WTC11 (cell line): Measurements from ENCODE around the gene TM9SF3. TPM values are rescaled to one million over a fixed set of nuclear protein-coding genes. Genes with fewer than 3 reads are reported as not detected.

Experiments used
- ATAC-seq: fragments of 200-7000 bp; cut with Tn5 transposase; 2 replicates; pipeline ENCODE4 v1.10.0; 2021; ENCODE audit warnings: mild to moderate bottlenecking, moderate library complexity
- CTCF ChIA-PET: fragments of 300-600 bp; sonication (Branson Sonifier 250); formaldehyde crosslinking; loops from one replicate; lab custom pipeline; 2021; ENCODE audit warnings: antibody characterized with exemption; lab: Charles Lee
- POLR2A ChIA-PET: fragments of 350-600 bp; sonication (Branson Sonifier 250); formaldehyde crosslinking; loops from one replicate; lab custom pipeline; 2021; ENCODE audit warnings: antibody characterized with exemption; lab: Charles Lee
- DNase-seq: peaks from one replicate; pipeline ENCODE4 v3.0.0; 2021; ENCODE audit warnings: low spot score
- H3K27ac Mint-ChIP-seq: 2 replicates; pipeline ENCODE4 v1.8.0; 2021; ENCODE audit warnings: mixed read lengths
- H3K27me3 Mint-ChIP-seq: 2 replicates; pipeline ENCODE4 v1.8.0; 2021; ENCODE audit warnings: low read depth, mild to moderate bottlenecking, moderate library complexity, mixed read lengths
- H3K36me3 Mint-ChIP-seq: 2 replicates; pipeline ENCODE4 v1.8.0; 2021; ENCODE audit warnings: mixed read lengths
- H3K4me1 Mint-ChIP-seq: 2 replicates; pipeline ENCODE4 v1.8.0; 2022; ENCODE audit warnings: mixed read lengths
- H3K4me3 Mint-ChIP-seq: 2 replicates; pipeline ENCODE4 v1.8.0; 2021; ENCODE audit warnings: mild to moderate bottlenecking, moderate library complexity, mixed read lengths
- H3K9me3 Mint-ChIP-seq: 2 replicates; pipeline ENCODE4 v1.8.0; 2021; ENCODE audit warnings: mixed read lengths
- ATF3 ChIP-seq: sonication (generic); formaldehyde crosslinking; conservative IDR thresholded peaks from 2 replicates; pipeline ENCODE4 v1.8.1; 2022; ENCODE audit warnings: mild to moderate bottlenecking, missing genetic modification reagents
- ETV6 ChIP-seq: sonication (generic); formaldehyde crosslinking; IDR thresholded peaks from 2 replicates; pipeline ENCODE4 v1.8.1; 2022; ENCODE audit warnings: mild to moderate bottlenecking, missing genetic modification reagents
- FOXP1 ChIP-seq: sonication (generic); formaldehyde crosslinking; IDR thresholded peaks from 2 replicates; pipeline ENCODE4 v1.8.0; 2022; ENCODE audit warnings: missing genetic modification reagents, mild to moderate bottlenecking, moderate library complexity, borderline replicate concordance
- GTF2I ChIP-seq: fragments of 250-450 bp; sonication (Bioruptor Pico); conservative IDR thresholded peaks from 2 replicates; pipeline ENCODE4 v1.4.0; 2021; ENCODE audit warnings: mild to moderate bottlenecking
- IRF1 ChIP-seq: sonication (generic); formaldehyde crosslinking; IDR thresholded peaks from 2 replicates; pipeline ENCODE4 v1.8.0; 2023; ENCODE audit warnings: missing genetic modification reagents
- JUN ChIP-seq: sonication (generic); formaldehyde crosslinking; IDR thresholded peaks from 2 replicates; pipeline ENCODE4 v1.8.0; 2023; ENCODE audit warnings: mild to moderate bottlenecking, missing genetic modification reagents
- NR1H2 ChIP-seq: sonication (generic); formaldehyde crosslinking; IDR thresholded peaks from 2 replicates; pipeline ENCODE4 v1.9.0; 2021; ENCODE audit warnings: mild to moderate bottlenecking, moderate library complexity, missing genetic modification reagents
- PRDM15 ChIP-seq: sonication (generic); formaldehyde crosslinking; IDR thresholded peaks from 2 replicates; pipeline ENCODE4 v1.8.0; 2022; ENCODE audit warnings: missing genetic modification reagents
- PRRX2 ChIP-seq: fragments of 250-450 bp; sonication (Bioruptor Pico); IDR thresholded peaks from 2 replicates; pipeline ENCODE4 v1.8.0; 2021; ENCODE audit warnings: mild to moderate bottlenecking
- RELA ChIP-seq: sonication (generic); formaldehyde crosslinking; IDR thresholded peaks from 2 replicates; pipeline ENCODE4 v1.8.1; 2022; ENCODE audit warnings: missing genetic modification reagents, mild to moderate bottlenecking, borderline replicate concordance
- SMAD4 ChIP-seq: sonication (generic); formaldehyde crosslinking; IDR thresholded peaks from 2 replicates; pipeline ENCODE4 v1.8.0; 2022; ENCODE audit warnings: mild to moderate bottlenecking, missing genetic modification reagents
- SOX15 ChIP-seq: fragments of 250-450 bp; sonication (Bioruptor Pico); IDR thresholded peaks from 2 replicates; pipeline ENCODE4 v1.9.0; 2021; ENCODE audit warnings: mild to moderate bottlenecking
- ZBTB21 ChIP-seq: sonication (generic); formaldehyde crosslinking; IDR thresholded peaks from 2 replicates; pipeline ENCODE4 v1.8.1; 2023; ENCODE audit warnings: mild to moderate bottlenecking, missing genetic modification reagents, borderline replicate concordance
- ZNF317 ChIP-seq: sonication (generic); formaldehyde crosslinking; IDR thresholded peaks from 2 replicates; pipeline ENCODE4 v1.8.1; 2023; ENCODE audit warnings: low read depth, mild to moderate bottlenecking, moderate library complexity, missing genetic modification reagents, borderline replicate concordance
- ZNF425 ChIP-seq: fragments of 250-450 bp; sonication (Bioruptor Pico); conservative IDR thresholded peaks from 2 replicates; pipeline ENCODE4 v1.9.0; 2021; ENCODE audit warnings: mild to moderate bottlenecking
- total RNA-seq: library from RNA; stranded (reverse); gene quantifications from 3 replicates; pipeline ENCODE4 v1.2.3, GENCODE V29; 2021
- TF ChIP-seq, protein P1 (sequence below): sonication (generic); formaldehyde crosslinking; IDR thresholded peaks from 2 replicates; pipeline ENCODE4 v1.8.1; 2023; ENCODE audit warnings: mild to moderate bottlenecking, moderate library complexity, missing genetic modification reagents
- TF ChIP-seq, protein P2 (sequence below): sonication (generic); formaldehyde crosslinking; IDR thresholded peaks from 2 replicates; pipeline ENCODE4 v1.8.1; 2022; ENCODE audit warnings: low read depth, missing genetic modification reagents, borderline replicate concordance
- TF ChIP-seq, protein P3 (sequence below): sonication (generic); formaldehyde crosslinking; IDR thresholded peaks from 2 replicates; pipeline ENCODE4 v1.8.1; 2023; ENCODE audit warnings: mild to moderate bottlenecking, missing genetic modification reagents
- TF ChIP-seq, protein P4 (sequence below): sonication (generic); formaldehyde crosslinking; IDR thresholded peaks from 2 replicates; pipeline ENCODE4 v1.8.1; 2022; ENCODE audit warnings: mild to moderate bottlenecking, missing genetic modification reagents, moderate library complexity, borderline replicate concordance

TM9SF3 gene
- total RNA-seq, 1 experiment from 2014 or later = 116 TPM

DNA sequence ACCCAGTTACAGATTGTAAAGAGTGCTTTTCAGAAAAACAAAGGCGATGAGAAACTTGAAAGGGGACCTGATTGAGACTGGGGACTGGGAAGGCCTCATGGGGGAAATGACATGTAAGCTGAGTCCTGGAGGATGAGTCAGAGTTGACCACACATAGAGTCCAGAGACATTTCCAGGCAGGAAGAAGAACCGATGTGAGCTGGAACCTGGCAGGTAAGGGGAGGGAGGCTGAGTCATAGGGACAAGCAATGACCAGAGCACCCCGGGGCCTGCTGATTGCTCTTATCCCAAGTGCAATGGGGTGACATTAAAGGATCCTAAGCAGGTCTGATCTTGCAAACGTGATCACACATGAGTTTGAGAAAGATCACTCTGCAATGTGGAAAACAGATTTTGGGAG lies 84.8 kb downstream of the TM9SF3 start:
- no peak overlapping the region for H3K4me3 Mint-ChIP-seq
- H3K36me3 Mint-ChIP-seq = no peaks in the 10 kb centered on the region
- peaks cover 19% of the 10 kb centered on the region for H3K4me1 Mint-ChIP-seq
- H3K27me3 Mint-ChIP-seq = no peaks in the 10 kb centered on the region; the same call in 1 of the 2 replicates
- H3K27ac Mint-ChIP-seq = no peak overlapping the region
- TF ChIP-seq SMAD4 (CRISPR knock-in tag) = no peak
- TF ChIP-seq RELA (CRISPR knock-in tag) = no peak
- TF ChIP-seq NR1H2 (CRISPR knock-in tag) = no peak
- TF ChIP-seq, protein P1, sequence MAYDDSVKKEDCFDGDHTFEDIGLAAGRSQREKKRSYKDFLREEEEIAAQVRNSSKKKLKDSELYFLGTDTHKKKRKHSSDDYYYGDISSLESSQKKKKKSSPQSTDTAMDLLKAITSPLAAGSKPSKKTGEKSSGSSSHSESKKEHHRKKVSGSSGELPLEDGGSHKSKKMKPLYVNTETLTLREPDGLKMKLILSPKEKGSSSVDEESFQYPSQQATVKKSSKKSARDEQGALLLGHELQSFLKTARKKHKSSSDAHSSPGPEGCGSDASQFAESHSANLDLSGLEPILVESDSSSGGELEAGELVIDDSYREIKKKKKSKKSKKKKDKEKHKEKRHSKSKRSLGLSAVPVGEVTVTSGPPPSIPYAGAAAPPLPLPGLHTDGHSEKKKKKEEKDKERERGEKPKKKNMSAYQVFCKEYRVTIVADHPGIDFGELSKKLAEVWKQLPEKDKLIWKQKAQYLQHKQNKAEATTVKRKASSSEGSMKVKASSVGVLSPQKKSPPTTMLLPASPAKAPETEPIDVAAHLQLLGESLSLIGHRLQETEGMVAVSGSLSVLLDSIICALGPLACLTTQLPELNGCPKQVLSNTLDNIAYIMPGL (CRISPR knock-in tag) = no peak
- no peak for TF ChIP-seq ZNF317 (CRISPR knock-in tag)
- DNase-seq = no peak
- ATAC-seq = no peak
- CTCF ChIA-PET = interaction anchor here (0.6 to 5.1 kb wide), 4 partner anchors 11 to 287 kb away, joined by 5 to 45 read pairs (median 11); partner anchors contain the start of gene TLL2
- H3K9me3 Mint-ChIP-seq = no peaks in the 10 kb centered on the region
- POLR2A ChIA-PET = no interaction called here

DNA sequence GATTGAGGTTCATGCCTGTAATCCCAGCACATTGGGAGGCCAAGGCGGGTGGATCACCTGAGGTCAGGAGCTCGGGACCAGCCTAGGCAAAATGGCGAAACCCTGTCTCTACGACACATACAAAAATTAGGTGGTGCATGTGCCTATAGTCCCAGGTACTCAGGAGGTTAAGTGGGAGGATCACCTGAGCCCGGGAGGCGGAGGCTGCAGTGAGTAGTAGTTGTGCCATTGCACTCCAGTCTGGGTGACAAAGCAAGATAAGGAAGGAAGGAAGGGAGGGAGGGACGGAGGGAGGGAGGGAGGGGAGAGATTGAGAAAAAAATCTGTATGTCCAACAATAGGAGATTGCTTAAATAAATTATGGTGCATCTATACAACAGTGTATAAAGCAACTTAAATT lies 86.3 kb downstream of the TM9SF3 start:
- H3K4me1 Mint-ChIP-seq = peaks cover 25% of the 10 kb centered on the region
- H3K27me3 Mint-ChIP-seq = no peaks in the 10 kb centered on the region; the same call in 1 of the 2 replicates
- POLR2A ChIA-PET = no interaction called here
- no peaks in the 10 kb centered on the region for H3K36me3 Mint-ChIP-seq
- TF ChIP-seq, protein P2, sequence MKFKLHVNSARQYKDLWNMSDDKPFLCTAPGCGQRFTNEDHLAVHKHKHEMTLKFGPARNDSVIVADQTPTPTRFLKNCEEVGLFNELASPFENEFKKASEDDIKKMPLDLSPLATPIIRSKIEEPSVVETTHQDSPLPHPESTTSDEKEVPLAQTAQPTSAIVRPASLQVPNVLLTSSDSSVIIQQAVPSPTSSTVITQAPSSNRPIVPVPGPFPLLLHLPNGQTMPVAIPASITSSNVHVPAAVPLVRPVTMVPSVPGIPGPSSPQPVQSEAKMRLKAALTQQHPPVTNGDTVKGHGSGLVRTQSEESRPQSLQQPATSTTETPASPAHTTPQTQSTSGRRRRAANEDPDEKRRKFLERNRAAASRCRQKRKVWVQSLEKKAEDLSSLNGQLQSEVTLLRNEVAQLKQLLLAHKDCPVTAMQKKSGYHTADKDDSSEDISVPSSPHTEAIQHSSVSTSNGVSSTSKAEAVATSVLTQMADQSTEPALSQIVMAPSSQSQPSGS (CRISPR knock-in tag) = no peak
- TF ChIP-seq ETV6 (CRISPR knock-in tag) (no peak), PRDM15 (no peak), IRF1 (CRISPR knock-in tag) (no peak), PRRX2 (CRISPR knock-in tag) (no peak), ZNF425 (CRISPR knock-in tag) (no peak), SOX15 (CRISPR knock-in tag) (no peak), SMAD4 (CRISPR knock-in tag) (no peak), ATF3 (no peak), ZBTB21 (CRISPR knock-in tag) (no peak), GTF2I (no peak), FOXP1 (CRISPR knock-in tag) (no peak), JUN (CRISPR knock-in tag) (no peak)
- TF ChIP-seq, protein P3, sequence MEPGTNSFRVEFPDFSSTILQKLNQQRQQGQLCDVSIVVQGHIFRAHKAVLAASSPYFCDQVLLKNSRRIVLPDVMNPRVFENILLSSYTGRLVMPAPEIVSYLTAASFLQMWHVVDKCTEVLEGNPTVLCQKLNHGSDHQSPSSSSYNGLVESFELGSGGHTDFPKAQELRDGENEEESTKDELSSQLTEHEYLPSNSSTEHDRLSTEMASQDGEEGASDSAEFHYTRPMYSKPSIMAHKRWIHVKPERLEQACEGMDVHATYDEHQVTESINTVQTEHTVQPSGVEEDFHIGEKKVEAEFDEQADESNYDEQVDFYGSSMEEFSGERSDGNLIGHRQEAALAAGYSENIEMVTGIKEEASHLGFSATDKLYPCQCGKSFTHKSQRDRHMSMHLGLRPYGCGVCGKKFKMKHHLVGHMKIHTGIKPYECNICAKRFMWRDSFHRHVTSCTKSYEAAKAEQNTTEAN (CRISPR knock-in tag) = no peak
- TF ChIP-seq, protein P4, sequence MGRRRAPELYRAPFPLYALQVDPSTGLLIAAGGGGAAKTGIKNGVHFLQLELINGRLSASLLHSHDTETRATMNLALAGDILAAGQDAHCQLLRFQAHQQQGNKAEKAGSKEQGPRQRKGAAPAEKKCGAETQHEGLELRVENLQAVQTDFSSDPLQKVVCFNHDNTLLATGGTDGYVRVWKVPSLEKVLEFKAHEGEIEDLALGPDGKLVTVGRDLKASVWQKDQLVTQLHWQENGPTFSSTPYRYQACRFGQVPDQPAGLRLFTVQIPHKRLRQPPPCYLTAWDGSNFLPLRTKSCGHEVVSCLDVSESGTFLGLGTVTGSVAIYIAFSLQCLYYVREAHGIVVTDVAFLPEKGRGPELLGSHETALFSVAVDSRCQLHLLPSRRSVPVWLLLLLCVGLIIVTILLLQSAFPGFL = no peak
- TF ChIP-seq, all 79 proteins: peak for 0
- no peak for DNase-seq
- H3K27ac Mint-ChIP-seq = no peak overlapping the region
- H3K4me3 Mint-ChIP-seq = no peak overlapping the region
- CTCF ChIA-PET = interaction anchor here (0.8 to 5.1 kb wide), 3 partner anchors 10 to 103 kb away, joined by 3 to 45 read pairs (median 16); partner anchors contain the start of gene TLL2
- ATAC-seq = peak; percentile 67
- no peaks in the 10 kb centered on the region for H3K9me3 Mint-ChIP-seq
